ENCODE results near the gene DNAL4. TPM values are rescaled to one million over a fixed set of nuclear protein-coding genes. Genes with fewer than 3 reads are reported as not detected.

DNAL4 gene
- total RNA-seq, 1 donor from 2014 or later: 15.1 TPM

DNA sequence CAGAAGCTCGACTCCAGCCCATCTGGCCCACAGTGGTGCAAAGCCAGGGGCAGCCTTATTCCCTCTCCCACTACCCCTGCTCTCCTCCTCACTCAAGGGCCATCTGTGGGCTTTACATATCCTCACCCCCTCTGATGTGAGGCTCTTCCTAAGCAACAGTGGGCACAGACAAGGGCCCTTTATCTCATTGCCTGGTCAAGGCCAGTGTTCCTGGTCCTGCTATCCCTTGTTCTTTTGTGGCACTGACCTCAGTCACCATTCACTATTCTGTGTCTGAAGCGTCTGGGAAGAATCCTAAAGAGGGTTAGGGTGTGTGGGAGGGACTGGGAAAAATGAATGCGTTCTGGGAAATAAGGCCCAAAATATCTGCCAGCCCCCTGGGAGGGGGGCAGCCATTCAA lies 7.3 kb downstream of the DNAL4 start:
- DNase-seq (ENCODE audit: low read depth in 2 of 2): no peak

DNA sequence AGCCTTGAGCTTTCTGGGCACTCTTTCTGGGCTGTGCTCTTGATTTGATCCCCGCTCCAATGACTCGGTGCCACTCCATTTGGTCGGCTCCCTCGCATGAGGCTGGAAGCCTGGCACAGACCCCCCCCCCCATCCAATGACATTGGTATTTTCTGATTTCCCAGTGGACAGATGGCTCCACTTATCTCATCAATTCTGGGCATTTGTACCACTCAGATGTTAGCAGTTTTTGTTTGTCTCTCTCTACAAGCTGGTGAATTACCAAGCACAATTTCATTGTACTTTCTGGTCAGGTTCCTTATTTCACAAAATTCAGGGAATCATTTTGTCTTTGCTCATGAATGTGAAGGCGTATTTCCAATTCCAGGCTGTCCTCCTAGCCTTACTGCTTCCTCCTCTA lies 9.1 kb downstream of the DNAL4 start:
- DNase-seq (ENCODE audit: low read depth in 2 of 2): no peak

DNA sequence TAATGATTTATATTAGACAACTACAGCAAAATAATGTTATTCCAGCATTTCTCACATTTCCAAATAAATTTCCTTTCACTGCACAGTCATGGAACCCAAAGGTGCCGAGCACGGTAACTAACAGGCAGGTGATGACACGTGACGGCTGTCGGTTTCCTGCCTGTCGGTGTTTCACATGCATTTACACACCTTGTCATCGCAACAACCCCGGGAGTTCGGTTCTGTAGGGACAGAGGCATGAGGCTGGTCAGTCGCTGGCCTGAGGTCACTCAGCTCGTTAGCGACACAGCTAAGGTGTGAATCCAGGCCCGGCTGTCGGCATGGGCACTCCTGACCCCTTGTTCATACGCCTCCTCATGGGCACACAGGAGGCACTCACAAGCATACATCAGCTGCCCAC lies 9.9 kb downstream of the DNAL4 start:
- DNase-seq (ENCODE audit: low read depth in 2 of 2): no peak

DNA sequence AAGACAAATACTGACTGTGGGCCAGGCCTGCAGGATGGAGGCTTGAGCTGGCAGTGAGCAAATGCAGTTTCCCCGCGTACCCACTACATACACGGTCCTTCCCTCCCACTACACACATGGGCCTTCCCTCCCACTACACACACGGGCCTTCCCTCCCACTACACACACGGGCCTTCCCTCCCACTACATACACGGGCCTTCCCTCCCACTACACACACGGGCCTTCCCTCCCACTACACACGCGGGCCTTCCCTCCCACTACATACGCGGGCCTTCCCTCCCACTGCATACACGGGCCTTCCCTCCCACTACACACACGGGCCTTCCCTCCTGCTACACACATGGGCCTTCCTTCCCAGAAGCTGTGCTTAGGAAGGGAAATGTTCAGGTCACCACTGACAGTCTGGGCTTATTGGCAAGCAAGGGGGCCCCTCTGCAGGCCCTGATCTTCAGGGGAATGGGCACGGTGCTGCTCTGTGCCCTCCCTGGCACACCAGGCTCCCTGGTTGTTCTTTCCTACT lies 10.8 kb downstream of the DNAL4 start:
- no peak for DNase-seq (ENCODE audit: low read depth in 2 of 2)

DNA sequence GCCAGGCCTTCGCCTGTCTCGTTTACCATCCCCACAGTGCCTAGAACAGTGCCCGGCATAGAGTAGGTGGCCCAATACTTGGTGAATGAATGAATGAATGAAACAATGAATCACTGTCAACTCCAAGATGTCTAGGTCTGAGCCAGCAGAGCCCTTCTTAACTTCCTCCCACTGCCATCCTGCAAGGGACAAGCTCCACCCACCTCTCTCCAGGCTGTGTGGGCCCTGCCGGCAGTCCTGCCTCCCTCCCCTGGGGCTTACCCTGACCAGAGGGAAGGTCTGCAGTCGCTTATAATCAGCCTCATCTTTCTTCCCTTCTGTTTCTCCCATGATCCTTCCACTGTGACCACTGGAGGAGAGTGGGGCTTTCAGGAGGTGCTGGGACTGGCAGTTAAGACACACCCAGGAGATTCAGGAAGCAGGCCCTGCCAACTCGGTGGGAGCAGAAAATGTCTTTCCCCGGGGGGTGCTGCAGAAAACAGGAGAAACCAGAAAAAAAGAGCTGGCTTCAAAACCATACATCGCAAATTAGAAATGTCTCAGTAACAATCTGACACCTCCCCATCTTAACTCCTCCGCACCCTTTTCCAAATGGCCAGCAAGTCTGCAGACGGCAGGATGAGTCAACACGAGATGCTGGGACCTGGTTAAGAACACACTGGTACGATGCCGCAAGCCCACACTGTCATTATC lies 11.4 kb downstream of the DNAL4 start:
- peak in 1 of 2 donors; percentile 20 for DNase-seq (ENCODE audit: low read depth in 2 of 2)

DNA sequence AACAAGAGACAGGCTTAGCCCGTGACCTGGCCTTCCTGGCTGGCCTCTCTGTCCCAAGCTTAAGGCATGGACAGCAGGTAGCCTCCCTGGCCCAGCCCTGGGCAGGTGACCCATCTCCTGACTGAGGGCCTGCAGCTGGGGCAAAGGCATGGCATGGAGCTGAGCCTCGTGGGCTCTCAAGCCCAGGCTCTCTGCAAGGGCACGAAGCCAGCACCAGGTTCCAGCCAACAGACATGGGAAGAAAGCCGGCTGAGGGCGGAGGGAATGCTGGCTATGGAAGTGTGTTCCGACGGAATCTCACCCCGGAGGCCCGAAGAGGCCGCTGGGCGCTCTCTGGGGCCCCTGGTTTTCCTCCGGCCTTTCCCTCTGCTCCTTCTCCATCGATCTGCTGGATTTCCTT lies 12.9 kb downstream of the DNAL4 start:
- DNase-seq (ENCODE audit: low read depth in 2 of 2): no peak

DNA sequence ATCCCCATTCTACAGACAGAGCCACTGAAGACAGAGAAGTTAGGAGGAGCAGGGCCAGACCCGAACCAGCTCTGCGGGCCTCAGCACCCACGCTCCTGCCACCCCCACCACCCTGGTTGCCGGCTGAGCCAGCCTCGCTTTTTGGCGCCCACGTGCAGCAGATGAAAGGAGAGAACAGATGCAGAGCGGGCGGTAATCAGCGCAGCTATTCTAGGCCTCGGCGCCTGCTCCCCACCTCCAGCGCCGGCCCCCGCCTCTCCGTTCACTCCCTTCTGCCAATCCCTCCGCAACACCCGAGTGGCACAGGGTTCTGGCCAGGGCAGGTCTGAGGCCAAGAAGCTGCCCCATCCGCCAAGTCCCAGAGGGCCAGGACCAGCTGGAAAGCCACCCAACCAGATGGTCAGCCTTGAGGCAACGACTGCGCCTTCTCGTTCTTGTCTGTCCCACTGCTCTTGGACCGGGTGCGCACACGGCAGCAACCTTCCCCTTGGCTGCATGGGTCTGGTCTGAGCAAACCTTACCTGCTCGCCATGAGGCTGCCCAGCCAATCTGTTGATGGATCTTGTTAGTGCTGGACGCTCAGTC lies 16.8 kb downstream of the DNAL4 start:
- no peak for DNase-seq (ENCODE audit: low read depth in 2 of 2)

DNA sequence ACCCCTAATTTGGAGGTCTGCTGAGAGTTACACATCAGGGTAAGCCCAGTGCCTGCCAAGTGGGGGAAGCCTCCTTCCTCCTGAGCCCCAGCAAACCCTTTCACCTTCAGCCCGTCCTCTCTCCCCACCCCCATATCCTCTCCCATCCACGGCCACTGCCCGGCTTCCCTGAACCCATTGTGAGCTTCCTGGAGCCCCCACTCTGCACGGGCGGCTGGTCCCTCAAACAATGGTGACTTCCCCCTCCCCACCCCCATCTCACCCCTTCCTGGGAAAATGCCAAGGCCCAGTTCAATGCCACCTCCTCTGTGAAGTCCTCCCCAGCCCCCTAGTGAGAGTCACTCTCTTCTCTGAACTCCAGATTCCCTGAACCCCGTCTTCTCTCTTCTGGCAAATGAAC lies 17.9 kb downstream of the DNAL4 start:
- DNase-seq (ENCODE audit: low read depth in 2 of 2): peak in 1 of 2 donors; percentile 17

DNA sequence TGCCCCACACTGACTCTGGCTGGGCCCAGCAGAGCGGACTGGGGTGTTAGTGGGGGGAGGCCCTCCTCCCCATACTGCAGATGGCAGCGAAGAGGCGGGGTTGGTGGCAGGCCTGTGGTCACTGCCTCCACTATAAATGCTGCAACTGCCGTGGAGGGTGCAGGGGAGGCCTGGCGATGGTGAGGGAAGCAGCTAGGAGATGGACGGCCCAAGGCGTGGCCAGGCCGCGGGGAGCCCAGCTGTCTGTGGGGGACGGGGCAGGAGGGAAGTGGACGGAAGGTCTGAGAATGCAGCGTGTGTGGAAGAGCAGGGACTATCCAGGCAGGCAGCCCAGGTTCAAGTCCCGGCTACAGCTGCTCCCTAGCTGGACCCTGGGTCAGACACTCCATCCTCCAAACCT lies 18.3 kb downstream of the DNAL4 start:
- DNase-seq (ENCODE audit: low read depth in 2 of 2): no peak

DNA sequence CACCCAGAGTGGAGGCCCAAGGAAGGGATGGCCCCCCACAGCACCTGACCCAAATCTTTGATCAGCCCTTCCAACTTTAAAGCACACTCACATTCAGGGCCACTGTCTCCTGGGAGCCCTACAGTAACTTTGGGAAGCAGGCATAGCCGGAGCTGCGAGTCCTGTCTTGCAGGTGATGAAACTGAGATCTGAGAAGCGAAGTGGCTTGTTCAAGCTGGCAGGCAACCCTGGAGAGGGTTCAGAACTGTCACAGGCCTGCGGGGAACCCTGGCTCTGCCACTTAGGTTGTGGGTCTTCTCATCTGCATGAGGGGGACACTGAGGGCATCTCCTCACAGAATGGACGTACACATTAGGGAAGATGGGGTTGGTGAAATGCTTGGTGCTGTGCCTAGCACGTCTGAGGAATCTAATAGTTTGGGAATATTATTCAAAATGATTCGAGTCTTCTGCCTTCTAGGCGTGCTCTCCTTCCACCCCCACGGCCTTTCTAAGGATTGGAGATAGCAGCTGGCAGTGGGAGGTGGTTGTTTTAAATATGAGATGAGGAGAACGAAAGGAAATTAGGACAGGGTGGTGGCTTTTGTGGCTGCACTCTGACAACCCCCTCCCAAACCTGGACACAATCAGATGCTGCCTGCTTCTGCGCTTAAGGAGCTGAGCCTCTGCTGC lies 19.3 kb downstream of the DNAL4 start:
- DNase-seq (ENCODE audit: low read depth in 2 of 2): no peak

DNA sequence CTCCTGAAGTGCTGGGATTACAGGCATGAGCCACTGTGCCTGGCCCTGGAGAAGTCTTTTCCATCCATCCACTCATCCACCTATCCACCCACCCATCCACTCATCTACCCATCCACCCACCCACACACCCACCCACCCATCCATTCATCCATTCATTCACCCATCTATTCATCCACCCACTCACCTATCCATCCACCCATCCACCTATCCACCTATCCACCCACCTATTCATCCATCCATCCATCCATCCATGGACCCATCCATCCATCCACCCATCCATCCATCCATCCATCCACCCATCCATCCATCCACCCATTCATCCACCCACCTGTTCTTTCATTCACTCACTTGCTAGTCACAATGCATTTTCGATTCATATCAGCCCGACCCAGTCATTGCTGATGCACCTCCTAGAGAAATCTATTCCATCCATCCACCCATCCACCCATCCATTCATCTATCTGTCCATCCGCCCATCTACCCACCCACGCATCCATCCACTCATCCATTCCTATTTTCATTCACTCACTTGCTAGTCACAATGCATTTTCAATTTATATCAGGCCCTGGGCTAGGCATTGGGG lies 20.5 kb downstream of the DNAL4 start:
- no peak for DNase-seq (ENCODE audit: low read depth in 2 of 2)

DNA sequence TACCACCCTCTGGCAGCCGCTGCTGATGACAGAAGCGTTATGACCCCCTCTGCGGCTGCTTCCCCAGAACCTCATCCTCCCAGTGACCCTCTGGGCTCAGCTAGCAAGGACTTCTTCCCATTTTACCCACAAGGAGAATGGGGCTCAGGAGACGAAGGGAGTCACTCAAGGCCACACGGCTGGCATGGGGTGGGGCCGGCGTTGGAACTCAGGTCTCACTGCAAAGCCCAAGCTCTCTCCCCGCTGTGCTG lies 21.4 kb downstream of the DNAL4 start:
- DNase-seq (ENCODE audit: low read depth in 2 of 2): no peak

DNA sequence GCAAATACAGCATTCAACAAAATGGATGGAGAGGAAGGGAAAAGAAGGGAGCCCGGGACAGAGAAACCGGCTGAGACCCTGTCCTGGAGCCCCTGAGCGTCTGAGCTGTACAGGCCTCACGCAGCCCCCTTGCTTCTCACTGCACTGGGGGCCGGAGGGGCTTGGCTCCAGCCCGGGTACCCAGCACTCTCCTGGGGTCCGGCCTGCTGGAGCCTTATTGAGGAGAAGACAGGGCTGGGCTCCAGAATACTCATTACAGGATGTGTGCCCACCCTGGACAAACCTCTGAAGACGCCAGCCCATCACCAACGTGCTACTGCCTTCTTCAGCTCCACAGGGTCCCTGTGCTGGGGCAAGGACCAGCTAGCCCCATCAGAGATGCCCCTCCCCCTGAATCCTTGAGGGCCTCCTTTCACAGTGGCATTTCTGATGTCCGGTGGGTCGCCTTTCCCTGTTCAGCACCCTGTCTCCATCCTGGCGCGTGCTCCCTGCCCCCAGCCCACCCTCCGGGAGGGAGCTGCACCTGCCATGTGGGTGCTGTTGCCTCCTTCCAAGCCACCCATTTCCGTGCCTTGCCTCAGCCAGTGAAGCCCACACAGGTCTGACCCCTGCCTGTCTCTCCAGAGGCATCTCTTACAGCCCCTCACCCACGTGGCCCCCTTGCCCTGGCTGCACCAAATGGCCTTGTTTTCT lies 23.5 kb downstream of the DNAL4 start:
- no peak for DNase-seq (ENCODE audit: low read depth in 2 of 2)

DNA sequence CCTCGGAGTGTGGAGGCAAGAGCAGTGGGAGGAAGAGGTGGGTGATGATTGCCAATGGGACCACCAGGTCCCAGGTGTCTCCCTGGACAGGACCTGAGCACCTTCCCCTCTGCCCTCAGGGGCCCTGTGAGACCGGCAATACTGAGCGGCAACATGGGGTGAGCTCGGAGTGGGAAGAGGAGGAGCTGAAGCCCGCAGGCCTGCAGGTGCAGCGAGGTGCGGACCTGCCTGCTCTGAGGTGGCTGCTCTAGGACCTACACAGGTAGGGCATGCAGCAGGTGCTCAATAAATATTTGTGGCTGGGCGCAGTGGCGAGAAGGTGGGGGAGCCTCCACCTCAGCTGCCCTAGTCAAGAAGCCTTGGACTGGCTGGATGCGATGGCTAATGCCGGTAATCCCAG lies 25.9 kb downstream of the DNAL4 start:
- no peak for DNase-seq (ENCODE audit: low read depth in 2 of 2)

DNA sequence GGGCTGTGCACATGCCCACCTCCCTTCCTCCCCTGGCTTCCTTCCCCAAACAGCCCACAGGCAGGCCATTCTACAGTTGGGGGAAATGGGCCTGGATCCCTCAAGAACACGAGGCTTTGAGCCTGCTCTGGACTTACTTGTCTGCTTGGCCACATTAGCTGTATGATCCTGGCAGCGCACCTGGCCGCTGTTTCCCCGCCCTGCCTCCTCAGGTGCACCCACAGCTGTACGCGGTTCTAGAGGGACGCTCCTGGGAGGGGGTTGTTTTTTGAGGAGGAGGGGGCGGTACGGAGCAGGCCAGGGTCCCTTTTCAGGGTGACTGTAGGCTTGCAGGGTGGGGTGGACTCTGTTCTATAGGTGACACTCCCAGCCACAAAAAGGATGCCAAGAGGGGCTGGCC lies 26.6 kb downstream of the DNAL4 start:
- DNase-seq (ENCODE audit: low read depth in 2 of 2): no peak

DNA sequence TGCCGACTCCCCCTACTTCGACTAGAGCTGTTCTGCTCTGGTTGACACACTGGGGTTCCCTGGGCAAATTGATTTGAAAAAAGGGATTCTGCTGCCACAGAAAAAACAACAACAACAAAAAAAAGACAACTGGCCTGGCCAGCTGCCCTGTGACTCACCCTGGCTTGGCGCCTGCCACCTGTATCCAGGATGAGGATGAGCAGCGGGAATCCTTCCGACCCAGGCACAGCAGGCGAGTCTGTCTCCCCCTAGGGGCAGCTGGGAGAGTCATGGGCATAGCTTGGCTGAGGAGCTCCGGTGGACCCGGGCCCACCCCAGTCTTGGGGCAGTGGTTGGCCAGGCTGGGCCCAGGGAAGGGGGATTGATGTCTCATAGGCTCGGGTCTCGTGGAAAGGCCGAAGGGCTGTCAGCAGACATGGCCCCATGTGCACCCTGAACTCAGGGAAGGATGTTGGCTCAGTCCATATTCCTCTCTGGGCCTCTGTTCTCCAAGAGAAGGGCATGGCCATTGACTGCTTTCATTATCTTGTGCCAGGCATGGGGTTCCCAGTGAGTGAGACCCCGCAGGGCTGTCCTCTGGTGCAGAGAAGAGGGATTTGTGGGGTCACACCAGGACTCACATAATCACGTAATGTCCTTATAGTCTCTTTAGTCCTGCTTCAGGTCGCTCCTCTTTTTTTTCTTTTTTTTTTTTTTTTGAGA lies 27.7 kb downstream of the DNAL4 start:
- DNase-seq (ENCODE audit: low read depth in 2 of 2): peak; percentile 54 to 89

DNA sequence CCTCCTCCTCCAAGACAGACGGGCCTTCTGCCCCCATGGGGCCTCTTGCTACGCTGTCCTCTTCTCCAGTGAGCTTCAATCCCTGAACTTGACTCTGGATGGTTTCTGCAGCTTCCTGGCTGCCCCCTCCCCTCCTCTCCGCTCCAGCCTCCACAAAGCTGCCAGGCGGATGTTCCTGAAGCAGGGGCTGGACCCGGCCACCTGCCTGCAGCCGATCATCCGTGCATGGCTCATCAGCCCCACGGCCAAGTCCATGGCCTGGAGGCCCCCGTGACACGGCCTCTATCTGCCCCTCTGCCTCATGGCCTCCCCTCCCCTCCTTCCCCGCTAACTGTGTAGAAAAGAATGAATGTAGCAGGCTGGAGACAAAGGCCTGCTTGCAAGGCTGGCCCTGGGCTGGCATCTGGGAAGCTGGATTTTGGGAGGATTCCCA lies 31.4 kb downstream of the DNAL4 start:
- no peak for DNase-seq (ENCODE audit: low read depth in 2 of 2)

DNA sequence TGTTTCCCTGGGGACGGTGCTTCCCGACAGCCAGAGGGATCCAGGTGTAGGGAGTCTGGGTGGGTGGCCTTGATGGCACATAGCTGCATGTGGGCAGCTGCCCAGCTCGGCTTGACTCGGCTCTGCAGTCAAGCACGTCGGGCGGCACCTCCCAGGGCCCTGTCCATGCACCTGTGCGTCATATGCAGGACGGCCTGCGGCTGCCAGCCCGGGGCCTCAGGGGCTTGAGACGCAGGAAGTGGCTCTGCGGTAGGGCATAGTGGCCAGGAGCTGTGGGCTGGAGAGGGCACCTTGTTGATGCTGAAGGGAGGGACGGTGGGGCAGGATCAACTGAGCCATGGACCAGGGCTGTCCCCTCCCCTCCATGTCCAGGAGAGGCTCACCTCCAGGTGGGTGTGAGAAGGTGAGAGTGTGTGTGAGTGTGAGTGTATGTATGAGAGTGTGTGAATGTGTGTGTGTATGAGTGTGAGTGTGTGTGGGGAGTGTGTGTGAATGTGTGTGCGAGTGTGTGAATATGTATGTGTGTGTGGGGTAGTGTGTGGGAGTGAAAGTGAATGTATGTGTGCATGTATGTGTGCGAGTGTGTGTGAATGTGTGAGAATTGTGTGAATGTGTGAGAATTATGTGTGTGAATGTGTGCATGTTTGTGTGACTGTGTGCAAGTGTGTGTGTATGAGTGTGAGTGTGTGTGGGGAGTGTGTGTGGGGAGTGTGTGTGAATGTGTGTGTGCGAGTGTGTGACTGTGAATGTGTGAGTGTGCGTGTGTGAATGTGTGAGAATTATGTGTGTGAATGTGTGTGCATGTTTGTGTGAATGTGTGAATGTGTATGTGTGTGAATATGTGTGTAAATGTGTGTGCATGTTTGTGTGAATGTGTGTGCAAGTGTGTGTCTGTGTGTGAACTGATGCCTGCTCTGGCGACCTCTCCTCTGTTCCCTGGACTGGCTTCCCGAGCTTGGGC lies 32.5 kb downstream of the DNAL4 start:
- DNase-seq (ENCODE audit: low read depth in 2 of 2): no peak

DNA sequence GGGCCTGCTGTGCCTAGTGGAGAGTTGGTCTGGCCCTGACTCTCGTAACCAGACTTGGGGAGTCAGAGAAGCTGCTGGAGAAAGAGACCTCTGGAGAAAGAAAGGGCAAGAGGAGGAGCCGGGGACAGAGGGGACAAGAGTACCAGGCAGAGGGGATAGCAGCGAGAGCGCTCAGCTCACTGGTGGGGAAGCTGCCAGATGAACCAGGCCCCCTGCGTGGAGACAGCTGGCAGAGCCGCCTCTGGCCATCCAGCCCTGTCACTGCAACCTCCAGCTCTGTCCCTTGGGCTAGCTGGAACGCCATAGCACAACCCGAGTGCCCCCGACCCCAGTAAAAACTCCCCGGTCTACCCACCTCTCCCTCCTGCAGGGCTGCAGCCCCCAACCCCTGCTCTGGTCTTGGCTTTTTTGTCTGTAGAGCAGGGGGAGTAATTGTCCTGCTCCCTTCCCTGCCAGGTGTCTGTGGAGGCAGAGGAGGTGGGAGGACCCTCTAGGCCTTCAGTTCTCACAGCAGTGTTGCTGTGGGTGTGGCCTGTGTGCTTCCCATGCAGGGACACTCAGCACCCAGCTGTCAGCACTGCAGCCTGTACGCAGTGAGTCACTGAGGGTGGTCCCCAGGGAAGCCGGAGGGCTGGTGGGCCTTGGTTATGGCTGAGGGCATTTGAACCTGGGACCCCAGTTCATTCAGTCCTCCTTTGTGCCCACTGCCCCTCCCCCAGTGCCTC lies 33.3 kb downstream of the DNAL4 start:
- no peak for DNase-seq (ENCODE audit: low read depth in 2 of 2)

DNA sequence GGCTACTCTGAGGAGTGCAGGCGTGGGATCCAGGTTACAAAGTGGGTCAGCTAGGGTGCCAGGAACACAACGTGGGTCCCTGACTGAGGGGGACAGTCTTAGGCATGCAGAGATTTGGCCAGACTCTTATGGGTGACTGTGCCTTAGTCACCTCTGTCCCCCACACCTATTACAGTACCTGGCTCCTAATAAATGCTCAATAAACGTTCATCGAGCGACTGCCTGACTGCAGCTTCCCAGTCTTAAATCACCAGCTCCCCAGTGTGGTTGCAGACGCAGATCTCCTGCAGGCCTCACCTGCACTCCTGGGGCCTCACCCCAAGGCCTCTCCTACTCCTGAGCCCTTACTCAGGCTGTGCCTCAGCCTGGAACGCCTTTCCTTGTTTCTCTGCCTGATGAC lies 34.9 kb downstream of the DNAL4 start:
- DNase-seq (ENCODE audit: low read depth in 2 of 2): no peak
